H9 (cell line): Measurements from ENCODE around the gene CD164. TPM values are rescaled to one million over a fixed set of nuclear protein-coding genes. Genes with fewer than 3 reads are reported as not detected.

Experiments
- DNase-seq: peaks from one replicate; pipeline ENCODE4 v3.0.0-alpha.2; 2017
- H2AFZ ChIP-seq: one replicate; pipeline ENCODE4 v1.6.1; 2013; ENCODE audit warnings: mild to moderate bottlenecking, low read length, control low read depth, moderate library complexity
- H2AK5ac ChIP-seq: 2 replicates; pipeline ENCODE4 v1.6.1; 2013; ENCODE audit warnings: low read length, control low read depth, mixed read lengths; ENCODE audit not compliant: insufficient read length
- H2BK120ac ChIP-seq: one replicate; pipeline ENCODE4 v1.6.1; 2013; ENCODE audit warnings: low read depth, mild to moderate bottlenecking, low read length, control low read depth, inconsistent platforms; ENCODE audit not compliant: poor library complexity, severe bottlenecking
- H2BK12ac ChIP-seq: 2 replicates; pipeline ENCODE4 v1.6.1; 2013; ENCODE audit warnings: low read length, control low read depth, mixed read lengths, low read depth; ENCODE audit not compliant: insufficient read length
- H2BK15ac ChIP-seq: 2 replicates; pipeline ENCODE4 v1.6.1; 2013; ENCODE audit warnings: low read depth, low read length, control low read depth
- H2BK20ac ChIP-seq: one replicate; pipeline ENCODE4 v1.6.1; 2013; ENCODE audit warnings: low read depth, mild to moderate bottlenecking, low read length, control low read depth, inconsistent platforms; ENCODE audit not compliant: poor library complexity, severe bottlenecking
- H2BK5ac ChIP-seq: 2 replicates; pipeline ENCODE4 v1.6.1; 2013; ENCODE audit warnings: low read length, control low read depth, mixed read lengths; ENCODE audit not compliant: insufficient read length
- H3K14ac ChIP-seq: 2 replicates; pipeline ENCODE4 v1.6.1; 2013; ENCODE audit warnings: low read length, control low read depth; ENCODE audit not compliant: insufficient read depth
- H3K18ac ChIP-seq: 2 replicates; pipeline ENCODE4 v1.6.1; 2013; ENCODE audit warnings: low read depth, mild to moderate bottlenecking, mixed read lengths, low read length, control low read depth; ENCODE audit not compliant: insufficient read length
- H3K23ac ChIP-seq: 2 replicates; pipeline ENCODE4 v1.6.1; 2013; ENCODE audit warnings: low read length, control low read depth, mixed read lengths, low read depth; ENCODE audit not compliant: insufficient read length
- H3K23me2 ChIP-seq: 2 replicates; pipeline ENCODE4 v1.6.1; 2013; ENCODE audit warnings: low read depth, mild to moderate bottlenecking, mixed read lengths, low read length, control low read depth; ENCODE audit not compliant: insufficient read length, poor library complexity, severe bottlenecking
- H3K27ac ChIP-seq: 2 replicates; pipeline ENCODE4 v1.5.1; 2013; ENCODE audit warnings: low read length, control low read depth, mixed read lengths, low read depth; ENCODE audit not compliant: insufficient read length
- H3K27me3 ChIP-seq: 2 replicates; pipeline ENCODE4 v1.6.1; 2013; ENCODE audit warnings: low read length, control low read depth, inconsistent platforms; ENCODE audit not compliant: insufficient read depth
- H3K4ac ChIP-seq: 2 replicates; pipeline ENCODE4 v1.6.1; 2013; ENCODE audit warnings: low read depth, mild to moderate bottlenecking, control low read depth, inconsistent platforms, low read length, moderate library complexity
- H3K4me1 ChIP-seq: 2 replicates; pipeline ENCODE4 v1.6.1; 2013; ENCODE audit warnings: low read length, control low read depth, inconsistent platforms; ENCODE audit not compliant: insufficient read depth
- H3K4me2 ChIP-seq: 2 replicates; pipeline ENCODE4 v1.6.1; 2013; ENCODE audit warnings: low read length, control low read depth, mixed read lengths; ENCODE audit not compliant: insufficient read length, insufficient read depth
- H3K56ac ChIP-seq: 2 replicates; pipeline ENCODE4 v1.6.1; 2013; ENCODE audit warnings: low read depth, mild to moderate bottlenecking, mixed read lengths, low read length, control low read depth; ENCODE audit not compliant: insufficient read length
- H3K79me1 ChIP-seq: 2 replicates; pipeline ENCODE4 v1.6.1; 2013; ENCODE audit warnings: low read depth, mild to moderate bottlenecking, moderate library complexity, low read length, control low read depth, inconsistent platforms; ENCODE audit not compliant: insufficient read depth, poor library complexity, severe bottlenecking
- H3K79me2 ChIP-seq: 2 replicates; pipeline ENCODE4 v1.6.1; 2013; ENCODE audit warnings: low read length, control low read depth, inconsistent platforms; ENCODE audit not compliant: insufficient read depth
- H3K9ac ChIP-seq: 2 replicates; pipeline ENCODE4 v1.6.1; 2013; ENCODE audit warnings: low read length, control low read depth, mixed read lengths; ENCODE audit not compliant: insufficient read length; ENCODE audit errors: extremely low read depth
- H3K9me3 ChIP-seq: one replicate; pipeline ENCODE4 v1.6.1; 2013; ENCODE audit warnings: low read depth, low read length, inconsistent platforms; ENCODE audit not compliant: control insufficient read depth
- H3T11ph ChIP-seq: one replicate; pipeline ENCODE4 v1.6.1; 2013; ENCODE audit warnings: mild to moderate bottlenecking, low read length, control low read depth, inconsistent platforms
- H4K20me1 ChIP-seq: one replicate; pipeline ENCODE4 v1.6.1; 2013; ENCODE audit not compliant: control insufficient read depth, insufficient read length, insufficient read depth
- H4K5ac ChIP-seq: 2 replicates; pipeline ENCODE4 v1.6.1; 2013; ENCODE audit warnings: low read depth, mild to moderate bottlenecking, mixed read lengths, low read length, control low read depth; ENCODE audit not compliant: insufficient read length
- H4K8ac ChIP-seq: replicated peaks from 2 replicates; pipeline ENCODE4 v1.6.1; 2013; ENCODE audit warnings: low read length, control low read depth, mixed read lengths, low read depth; ENCODE audit not compliant: insufficient read length
- H4K91ac ChIP-seq: 2 replicates; pipeline ENCODE4 v1.6.1; 2013; ENCODE audit warnings: low read depth, mild to moderate bottlenecking, moderate library complexity, mixed read lengths, low read length, control low read depth; ENCODE audit not compliant: insufficient read length
- H3K27ac Mint-ChIP-seq, 3 experiments: 2 replicates in 2 of 3; 3 replicates in 1 of 3; pipeline ENCODE4 v1.8.0; 2020 to 2021; ENCODE audit warnings: mixed read lengths in 3 of 3, mild to moderate bottlenecking in 1 of 3, moderate library complexity in 1 of 3
- H3K27me3 Mint-ChIP-seq: 2 replicates; pipeline ENCODE4 v1.8.0; 2021; ENCODE audit warnings: low read depth, mild to moderate bottlenecking, moderate library complexity, mixed read lengths
- H3K36me3 Mint-ChIP-seq, 3 experiments: 2 replicates in 2 of 3; 3 replicates in 1 of 3; pipeline ENCODE4 v1.8.0; 2020 to 2021; ENCODE audit warnings: low read depth in 3 of 3, mixed read lengths in 3 of 3; ENCODE audit not compliant: insufficient read depth in 1 of 3
- H3K4me1 Mint-ChIP-seq, 2 experiments: 2 replicates each; pipeline ENCODE4 v1.8.0; 2020; ENCODE audit warnings: mixed read lengths in 2 of 2
- H3K4me3 Mint-ChIP-seq, 2 experiments: 2 replicates in 1 of 2; 3 replicates in 1 of 2; pipeline ENCODE4 v1.8.0; 2020 to 2021; ENCODE audit warnings: mild to moderate bottlenecking in 2 of 2, mixed read lengths in 2 of 2, moderate library complexity in 1 of 2
- H3K9me3 Mint-ChIP-seq, 2 experiments: 2 replicates in 1 of 2; 3 replicates in 1 of 2; pipeline ENCODE4 v1.8.0; 2020; ENCODE audit warnings: mild to moderate bottlenecking in 2 of 2, mixed read lengths in 2 of 2, moderate library complexity in 1 of 2
- WGBS: extraction: QIAGEN DNeasy Blood & Tissue Kit; methylation state at CpG from one replicate; pipeline ENCODE4 v1.1.7; 2013; ENCODE audit warnings: missing lambda C conversion rate, low lambda C conversion rate, mixed read lengths; ENCODE audit not compliant: insufficient read length; ENCODE audit errors: extremely low coverage; 5-methylcytosine and 5-hydroxymethylcytosine counted together
- total RNA-seq: library from RNA; stranded (reverse); gene quantifications from 2 replicates; pipeline ENCODE4 v1.2.1, GENCODE V29; 2021
- TF ChIP-seq, protein P1 (sequence below): fragments of 200-600 bp; sonication (generic); conservative IDR thresholded peaks from 3 replicates; pipeline ENCODE4 v1.8.0; 2021; ENCODE audit warnings: antibody characterized with exemption, mild to moderate bottlenecking

Gene CD164
- total RNA-seq, 1 experiment from 2014 or later, result 130 TPM

GRCh38 chr6:109370336-109370735 lies 11.9 kb downstream of the CD164 start:
- no peak overlapping the region for H2BK15ac ChIP-seq
- no peak overlapping the region for H2AK5ac ChIP-seq
- Mint-ChIP-seq H3K4me1 (no peaks in the 10 kb centered on the region), H3K4me3 (no peak overlapping the region), H3K9me3 (no peaks in the 10 kb centered on the region), H3K36me3 (peaks cover 42 to 80% (median 68%) of the 10 kb centered on the region in 3 experiments), H3K27ac (peak overlapping the region in 1 of 3 experiments; percentile 32; a peak in 1 of 7 replicates), H3K27me3 (no peaks in the 10 kb centered on the region)
- no peak overlapping the region for H3K56ac ChIP-seq
- no peak overlapping the region for H3K4ac ChIP-seq
- H3K23me2 ChIP-seq, result no peaks in the 10 kb centered on the region
- TF ChIP-seq, protein P1, sequence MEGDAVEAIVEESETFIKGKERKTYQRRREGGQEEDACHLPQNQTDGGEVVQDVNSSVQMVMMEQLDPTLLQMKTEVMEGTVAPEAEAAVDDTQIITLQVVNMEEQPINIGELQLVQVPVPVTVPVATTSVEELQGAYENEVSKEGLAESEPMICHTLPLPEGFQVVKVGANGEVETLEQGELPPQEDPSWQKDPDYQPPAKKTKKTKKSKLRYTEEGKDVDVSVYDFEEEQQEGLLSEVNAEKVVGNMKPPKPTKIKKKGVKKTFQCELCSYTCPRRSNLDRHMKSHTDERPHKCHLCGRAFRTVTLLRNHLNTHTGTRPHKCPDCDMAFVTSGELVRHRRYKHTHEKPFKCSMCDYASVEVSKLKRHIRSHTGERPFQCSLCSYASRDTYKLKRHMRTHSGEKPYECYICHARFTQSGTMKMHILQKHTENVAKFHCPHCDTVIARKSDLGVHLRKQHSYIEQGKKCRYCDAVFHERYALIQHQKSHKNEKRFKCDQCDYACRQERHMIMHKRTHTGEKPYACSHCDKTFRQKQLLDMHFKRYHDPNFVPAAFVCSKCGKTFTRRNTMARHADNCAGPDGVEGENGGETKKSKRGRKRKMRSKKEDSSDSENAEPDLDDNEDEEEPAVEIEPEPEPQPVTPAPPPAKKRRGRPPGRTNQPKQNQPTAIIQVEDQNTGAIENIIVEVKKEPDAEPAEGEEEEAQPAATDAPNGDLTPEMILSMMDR, result no peak
- no peak overlapping the region for H3K27ac ChIP-seq
- H4K5ac ChIP-seq, result no peak overlapping the region
- H3K23ac ChIP-seq, result no peak overlapping the region
- no peak overlapping the region for H2AFZ ChIP-seq
- no peak overlapping the region for H2BK20ac ChIP-seq
- no peaks in the 10 kb centered on the region for H3K27me3 ChIP-seq
- no peak overlapping the region for H3K4me2 ChIP-seq
- WGBS, result no CpG with 5 or more reads among the region's 1 CpG
- no peaks in the 10 kb centered on the region for H4K20me1 ChIP-seq
- no peak overlapping the region for H3K18ac ChIP-seq
- H4K91ac ChIP-seq, result no peak overlapping the region
- no peaks in the 10 kb centered on the region for H3K9me3 ChIP-seq
- no peak overlapping the region for H2BK5ac ChIP-seq
- no peak overlapping the region for H3K14ac ChIP-seq
- H2BK120ac ChIP-seq, result no peak overlapping the region
- no peaks in the 10 kb centered on the region for H3K79me1 ChIP-seq
- DNase-seq, result no peak
- peaks cover 2% of the 10 kb centered on the region; the same call in 1 of the 2 replicates for H3K79me2 ChIP-seq
- H2BK12ac ChIP-seq, result no peak overlapping the region
- no peak overlapping the region for H3T11ph ChIP-seq
- H3K4me1 ChIP-seq, result no peaks in the 10 kb centered on the region
- H3K9ac ChIP-seq, result no peak overlapping the region
- H4K8ac ChIP-seq, result no peak overlapping the region
